Adrenal gland (tissue), 5 donors: Measurements from ENCODE around the gene ANKLE2.

Experiments used
- CTCF ChIP-seq, 6 experiments: fragments of 450-650 bp in 4 of 6; fragments of 200-600 bp in 2 of 6; sonication (generic) in 1 of 6; IDR thresholded peaks; 1 replicate in 5 of 6; 2 replicates in 1 of 6; pipeline versions ENCODE4 v1.5.1 to v1.8.0; 2016 to 2021; ENCODE audit warnings: antibody characterized with exemption in 6 of 6, mild to moderate bottlenecking in 2 of 6, moderate library complexity in 1 of 6
- POLR2A ChIP-seq, 2 donors: fragments of 450-650 bp; IDR thresholded peaks; one replicate each; pipeline ENCODE4 v1.6.1; 2017; ENCODE audit warnings: antibody characterized with exemption in 2 of 2, mild to moderate bottlenecking in 2 of 2, moderate library complexity in 1 of 2
- donor health status: DM: no; HTN: no; CAD: no.

GRCh38 chr12:132728502-132728901 lies 33.1 kb downstream of the ANKLE2 start:
- TF ChIP-seq CTCF (IDR thresholded peaks at IDR 0.05) (no peak), POLR2A (IDR thresholded peaks at IDR 0.05) (no peak)
